ENCODE data around the gene PGAM1.

Gene PGAM1

GRCh38 chr10:97434557-97434956 lies 8.6 kb downstream of the PGAM1 start:
- TF ChIP-seq, protein P1, sequence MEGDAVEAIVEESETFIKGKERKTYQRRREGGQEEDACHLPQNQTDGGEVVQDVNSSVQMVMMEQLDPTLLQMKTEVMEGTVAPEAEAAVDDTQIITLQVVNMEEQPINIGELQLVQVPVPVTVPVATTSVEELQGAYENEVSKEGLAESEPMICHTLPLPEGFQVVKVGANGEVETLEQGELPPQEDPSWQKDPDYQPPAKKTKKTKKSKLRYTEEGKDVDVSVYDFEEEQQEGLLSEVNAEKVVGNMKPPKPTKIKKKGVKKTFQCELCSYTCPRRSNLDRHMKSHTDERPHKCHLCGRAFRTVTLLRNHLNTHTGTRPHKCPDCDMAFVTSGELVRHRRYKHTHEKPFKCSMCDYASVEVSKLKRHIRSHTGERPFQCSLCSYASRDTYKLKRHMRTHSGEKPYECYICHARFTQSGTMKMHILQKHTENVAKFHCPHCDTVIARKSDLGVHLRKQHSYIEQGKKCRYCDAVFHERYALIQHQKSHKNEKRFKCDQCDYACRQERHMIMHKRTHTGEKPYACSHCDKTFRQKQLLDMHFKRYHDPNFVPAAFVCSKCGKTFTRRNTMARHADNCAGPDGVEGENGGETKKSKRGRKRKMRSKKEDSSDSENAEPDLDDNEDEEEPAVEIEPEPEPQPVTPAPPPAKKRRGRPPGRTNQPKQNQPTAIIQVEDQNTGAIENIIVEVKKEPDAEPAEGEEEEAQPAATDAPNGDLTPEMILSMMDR (IDR thresholded peaks at IDR 0.05): no peak

GRCh38 chr10:97435211-97435610 lies 9.2 kb downstream of the PGAM1 start:
- TF ChIP-seq, protein P1 (IDR thresholded peaks at IDR 0.05): no peak

DNA sequence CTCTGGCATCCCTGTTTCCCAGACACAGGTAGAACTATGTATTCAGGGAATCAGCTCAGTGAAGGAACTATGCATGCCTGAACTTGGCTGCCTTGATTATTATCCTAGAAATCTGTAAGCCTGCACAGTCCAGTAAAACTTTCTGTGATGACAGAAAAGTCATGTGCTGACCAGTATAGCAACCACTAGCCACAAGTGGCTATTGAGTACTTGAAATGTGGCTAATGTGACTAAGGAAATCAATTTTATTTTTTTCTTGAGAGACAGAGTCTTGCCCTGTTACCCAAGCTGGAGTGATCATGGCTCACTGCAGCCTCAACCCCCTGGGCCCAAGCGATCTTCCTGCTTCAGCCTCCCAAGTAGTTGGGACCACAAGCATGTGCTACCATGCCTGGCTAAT lies 16.3 kb downstream of the PGAM1 start:
- TF ChIP-seq, protein P1 (IDR thresholded peaks at IDR 0.05): no peak

- TF ChIP-seq, protein P1 (IDR thresholded peaks at IDR 0.05): no peak
These were observed 18.2 kb downstream of the PGAM1 start for GRCh38 chr10:97444212-97444611.

- TF ChIP-seq, protein P1 (IDR thresholded peaks at IDR 0.05): no peak
These were observed 19.3 kb downstream of the PGAM1 start for GRCh38 chr10:97445357-97445721.

GRCh38 chr10:97445722-97446639 lies 20.0 kb downstream of the PGAM1 start, which contains the start of the genes EXOSC1 and ZDHHC16:
TSS of gene EXOSC1 (minus strand) at chr10:97446006. CDS start at chr10:97445985, 21 bp downstream.
TSS of gene ZDHHC16 (plus strand) at chr10:97446175. CDS start at chr10:97451676, 5,501 bp downstream.
- TF ChIP-seq, protein P1 (IDR thresholded peaks at IDR 0.05): no peak

DNA sequence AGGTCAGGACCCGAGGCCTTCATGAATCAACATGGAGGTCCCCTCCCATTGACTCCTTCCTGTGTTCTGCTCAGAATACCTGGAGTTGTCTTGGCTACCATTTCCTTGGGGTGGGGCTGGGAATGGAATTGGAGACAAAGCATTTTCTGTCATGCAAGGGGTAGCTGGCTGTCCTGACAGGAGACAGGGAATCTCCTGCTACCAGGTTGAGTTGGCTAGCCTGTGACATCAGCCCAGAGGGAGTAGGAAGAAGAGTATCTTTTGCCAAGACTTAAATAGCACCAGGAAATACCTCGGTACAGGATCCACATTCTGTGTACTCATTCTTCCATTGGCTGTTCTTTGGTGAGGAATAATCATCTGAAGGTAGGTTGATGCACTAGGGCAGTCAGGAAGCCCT lies 24.8 kb downstream of the PGAM1 start:
- TF ChIP-seq, protein P1 (IDR thresholded peaks at IDR 0.05): no peak
